Measurements from ENCODE around the gene FAM181B.
A peak's percentile ranks its signal among the peaks of the same experiment; 100 is the strongest.
"Not testable (repeated sequence)": the region's sequence is repeated elsewhere in the genome, so short reads cannot be mapped to it uniquely, and the experiment has no call there.

The FAM181B gene

DNA sequence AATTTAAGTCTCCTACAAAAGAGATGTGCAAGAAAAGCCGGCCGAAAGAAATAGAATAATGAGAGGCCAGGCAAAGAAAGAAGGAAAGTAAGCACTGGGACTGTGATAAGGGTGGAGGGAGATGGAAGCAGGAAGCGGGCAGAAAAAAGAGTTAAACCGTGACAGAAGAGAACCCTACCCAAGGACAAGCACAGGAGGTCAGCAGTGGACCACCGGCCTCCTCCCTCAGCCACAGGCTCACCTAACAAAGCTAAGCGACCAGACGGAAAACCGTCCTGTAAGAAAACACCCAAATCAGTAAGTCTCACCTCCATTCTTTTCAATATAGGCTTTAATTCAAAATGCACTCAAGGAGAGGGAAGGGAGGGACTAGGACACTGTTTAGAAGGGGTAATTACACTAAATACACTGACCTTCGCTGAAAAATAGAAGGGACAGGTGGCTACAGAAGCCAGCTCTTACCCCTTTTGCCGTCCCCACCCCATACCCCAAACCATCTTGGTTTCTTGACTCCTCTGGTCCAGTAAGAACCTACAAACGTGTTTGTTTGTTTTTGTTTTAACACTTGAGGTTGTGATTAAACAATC is 1.9 kb downstream of the FAM181B start:
- DNase-seq: no peak

DNA sequence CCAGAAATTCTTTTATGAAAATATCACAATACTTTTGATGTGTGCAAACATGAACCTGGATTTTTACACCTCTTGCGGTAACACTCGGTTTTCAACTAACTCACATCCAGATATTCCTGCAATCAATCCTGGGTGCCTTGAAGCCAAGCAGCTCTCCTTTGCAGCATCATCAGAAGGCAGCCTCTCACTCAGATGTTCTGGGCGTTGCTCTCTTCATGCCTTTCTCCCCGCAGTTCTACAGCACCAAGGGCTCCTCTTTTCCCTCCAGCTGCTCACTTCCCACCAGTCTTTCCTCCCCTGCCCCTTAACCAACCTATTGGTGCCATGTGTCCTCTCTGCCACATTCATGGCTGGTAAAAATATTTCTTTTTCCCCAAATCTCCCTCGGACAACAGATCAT is 2.9 kb downstream of the FAM181B start:
- no peak for DNase-seq

DNA sequence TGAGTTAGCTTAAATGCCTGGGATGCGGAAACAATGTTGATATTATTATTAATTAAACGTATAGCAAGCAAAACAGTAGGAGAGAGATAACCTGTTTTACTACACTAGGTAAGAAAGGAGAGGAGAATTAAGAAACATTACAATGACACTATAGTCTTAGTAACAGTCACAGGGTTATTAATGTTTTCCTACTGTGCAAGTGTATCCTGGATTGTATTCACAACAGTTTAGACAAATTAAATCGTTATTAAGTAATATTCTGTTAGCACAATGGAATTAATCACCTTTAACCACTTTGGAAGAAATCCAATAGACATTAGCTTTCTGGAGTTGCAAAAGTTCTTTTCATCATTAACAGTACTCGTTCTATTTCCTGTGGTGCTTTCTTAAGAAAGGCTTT is 3.4 kb downstream of the FAM181B start:
- DNase-seq: no peak

DNA sequence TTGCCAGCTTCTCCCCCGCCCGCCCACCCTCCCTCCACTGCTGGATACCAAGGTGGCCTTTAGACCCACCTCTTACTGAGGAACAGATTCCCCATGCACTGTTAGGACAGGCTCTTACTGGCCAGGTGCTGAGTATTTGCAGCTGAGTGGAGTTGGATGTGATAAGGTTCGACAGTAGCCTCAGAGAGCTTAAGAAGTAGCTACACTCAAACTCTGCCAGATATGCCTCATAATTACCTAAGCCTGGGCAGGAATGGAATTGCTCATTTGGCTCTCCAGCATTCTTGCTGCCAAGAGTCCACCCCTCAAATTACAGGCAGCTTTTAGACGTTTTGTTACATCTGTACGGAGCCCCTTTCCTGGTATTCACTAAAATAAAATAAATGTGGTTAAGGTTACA is 9.6 kb downstream of the FAM181B start:
- no peak for DNase-seq

DNA sequence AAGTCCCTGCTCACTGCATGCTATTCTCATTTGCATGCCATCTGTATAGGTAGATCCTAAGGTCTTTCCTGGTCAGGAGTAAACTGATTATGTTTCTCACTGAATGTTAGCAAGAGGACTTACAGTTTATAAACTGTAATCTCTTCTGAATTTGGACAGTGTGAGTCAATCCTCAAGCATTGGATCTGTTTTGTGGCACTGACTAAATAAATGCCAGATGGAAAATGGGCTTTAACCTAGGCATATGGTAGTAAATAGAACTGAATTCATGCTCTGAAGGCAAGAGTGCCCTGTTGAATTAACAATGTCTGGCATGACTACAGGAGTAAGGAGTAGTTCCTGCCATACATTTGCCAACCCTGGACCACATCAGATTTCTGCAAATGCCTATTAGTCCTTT is 11.4 kb downstream of the FAM181B start:
- no peak for DNase-seq

DNA sequence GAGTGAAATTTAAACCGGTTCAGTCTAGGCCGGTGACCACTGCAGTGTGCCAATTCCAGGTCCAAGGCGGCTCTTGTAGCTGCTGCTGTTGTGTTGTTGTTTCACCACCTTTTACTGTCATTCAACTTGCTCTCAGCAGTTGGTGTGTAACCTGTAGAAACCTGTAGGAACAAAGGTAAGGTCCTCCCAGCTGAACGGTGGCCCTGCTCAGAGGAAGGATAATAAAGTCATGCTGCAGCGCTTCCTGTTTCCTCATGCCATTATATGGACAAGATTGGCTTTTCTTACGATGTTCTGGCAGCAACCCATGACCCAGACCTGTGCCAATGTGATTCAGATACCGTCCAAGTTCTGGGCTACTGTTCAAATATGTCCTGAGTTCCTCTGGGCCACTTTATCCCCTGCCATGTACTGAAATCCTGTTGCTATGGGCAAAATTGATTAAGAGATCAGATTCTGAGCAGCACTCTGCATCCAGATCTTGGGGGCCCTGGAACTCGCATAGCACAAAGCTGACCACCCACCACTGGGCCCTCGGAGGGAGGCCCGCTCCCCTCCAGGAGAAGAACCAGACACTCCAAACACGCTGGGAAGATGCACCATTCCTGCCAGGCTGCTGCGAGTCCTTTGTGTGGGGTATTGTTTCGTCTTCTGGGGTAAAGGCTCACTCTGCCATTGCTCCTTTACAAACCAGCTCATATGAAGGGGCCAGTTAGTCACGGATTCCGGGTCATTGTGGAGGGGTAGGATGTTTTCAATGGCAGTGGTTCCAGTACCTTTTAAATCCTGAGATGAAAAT is 13.2 kb downstream of the FAM181B start:
- no peak for DNase-seq

DNA sequence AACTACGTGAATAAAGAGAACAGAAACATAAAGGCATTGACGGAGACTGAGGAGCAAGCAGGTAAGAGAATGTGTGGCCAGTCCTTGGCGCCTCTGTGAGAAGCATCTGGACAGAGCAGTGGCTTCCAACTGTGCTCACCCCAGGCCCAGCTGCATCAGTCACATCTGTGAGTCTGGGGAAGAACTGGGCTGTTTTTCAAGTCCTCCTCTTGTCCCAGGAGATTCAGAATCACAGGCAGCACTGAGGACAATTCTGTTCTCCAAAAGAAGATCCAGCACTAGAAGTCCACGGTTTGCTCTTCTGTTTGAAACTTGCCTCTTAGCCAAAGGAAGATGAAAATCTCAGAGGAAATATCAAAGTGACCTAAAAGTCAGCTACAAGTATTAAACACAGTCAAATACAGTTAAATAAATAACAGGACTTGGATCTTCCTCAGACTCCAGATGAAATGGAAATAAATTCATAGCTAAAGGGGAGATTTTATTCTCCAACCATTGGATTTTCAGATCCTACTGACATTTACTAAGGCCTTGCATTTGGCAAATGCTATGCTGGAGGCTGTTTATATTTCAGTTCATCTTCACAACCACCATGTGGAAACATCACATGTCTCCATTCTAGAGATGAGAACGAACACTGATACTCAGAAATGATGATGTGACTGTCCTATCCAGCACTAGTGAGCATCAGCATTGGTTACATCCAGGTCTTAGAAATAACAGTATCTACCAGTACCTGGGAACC is 14.1 kb downstream of the FAM181B start:
- DNase-seq: no peak

DNA sequence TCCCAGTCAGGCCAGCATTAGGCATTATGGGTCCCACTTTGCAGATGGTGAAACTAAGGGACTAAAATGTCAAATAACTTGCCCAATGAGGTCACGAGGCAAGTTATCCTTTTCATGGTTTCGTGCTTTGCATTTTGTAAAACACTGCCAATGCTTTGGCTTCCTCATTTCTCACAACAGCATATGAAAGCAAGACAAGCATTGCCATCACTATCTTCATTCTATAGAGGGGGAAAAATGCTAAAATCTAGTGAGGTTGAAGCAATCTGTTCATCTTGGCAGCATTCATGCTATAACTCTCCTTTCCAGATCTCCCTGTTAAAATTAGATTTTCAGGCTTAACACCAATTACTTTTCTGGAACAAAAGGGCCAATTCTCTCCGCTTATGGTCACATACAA is 14.8 kb downstream of the FAM181B start:
- DNase-seq: no peak

DNA sequence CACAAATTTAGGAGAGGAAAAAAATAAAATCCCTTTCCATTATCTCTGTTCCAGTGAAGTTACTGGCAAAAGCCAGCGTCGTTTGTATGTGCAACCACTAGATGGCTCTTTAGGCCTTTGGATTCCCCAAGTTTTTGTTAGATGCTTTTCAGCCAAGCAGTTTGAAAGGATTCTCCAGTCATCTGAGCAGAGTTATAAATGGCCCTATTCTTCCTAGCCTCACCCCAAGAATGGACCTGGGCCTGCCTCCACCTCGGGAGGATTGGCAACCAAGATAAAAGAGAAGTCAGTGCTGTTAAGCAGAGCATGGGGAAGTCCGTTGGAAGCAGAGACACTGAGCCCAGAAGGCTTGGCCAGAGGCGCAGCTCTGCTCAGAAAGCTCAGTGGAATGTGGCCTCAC is 15.4 kb downstream of the FAM181B start:
- DNase-seq: peak; percentile 66

DNA sequence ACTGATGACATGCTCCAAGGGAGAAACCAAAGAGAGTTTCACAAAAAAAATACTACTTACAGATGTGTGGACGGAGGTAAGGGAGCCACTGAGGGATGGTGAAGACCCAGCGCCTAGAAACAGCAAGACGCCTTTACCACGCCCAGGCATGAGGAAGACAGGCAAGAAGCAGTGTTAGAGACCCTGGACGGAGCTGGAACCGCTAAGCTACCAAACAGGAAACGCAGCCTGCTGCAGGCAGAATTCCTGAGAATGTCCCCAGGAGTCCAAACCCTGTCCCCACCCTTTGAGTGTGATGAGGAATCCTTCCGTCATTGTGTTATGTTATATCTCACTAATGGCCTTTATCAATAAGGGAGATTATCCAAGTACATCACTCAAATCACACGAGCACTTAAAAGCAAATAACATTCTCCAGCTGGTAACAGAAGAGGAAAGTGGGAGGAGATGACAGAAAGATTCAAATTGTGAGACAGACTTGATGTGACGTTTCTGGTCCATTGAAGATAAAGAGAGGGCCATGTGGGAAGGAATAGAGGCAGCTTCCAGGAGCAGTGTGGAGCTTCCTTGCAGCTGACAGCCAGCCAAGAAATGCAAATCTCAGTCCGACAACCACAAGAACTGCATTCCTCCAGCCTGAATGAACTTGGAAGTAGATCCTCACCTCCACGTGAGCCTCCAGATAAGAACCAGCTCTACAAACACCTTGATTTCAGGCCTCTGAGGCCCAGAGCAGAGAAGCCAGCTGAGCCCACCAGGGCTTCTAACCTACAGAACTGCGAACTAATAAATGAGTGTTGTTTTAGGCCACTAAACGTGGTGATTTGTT is 19.1 kb downstream of the FAM181B start:
- DNase-seq: no peak

DNA sequence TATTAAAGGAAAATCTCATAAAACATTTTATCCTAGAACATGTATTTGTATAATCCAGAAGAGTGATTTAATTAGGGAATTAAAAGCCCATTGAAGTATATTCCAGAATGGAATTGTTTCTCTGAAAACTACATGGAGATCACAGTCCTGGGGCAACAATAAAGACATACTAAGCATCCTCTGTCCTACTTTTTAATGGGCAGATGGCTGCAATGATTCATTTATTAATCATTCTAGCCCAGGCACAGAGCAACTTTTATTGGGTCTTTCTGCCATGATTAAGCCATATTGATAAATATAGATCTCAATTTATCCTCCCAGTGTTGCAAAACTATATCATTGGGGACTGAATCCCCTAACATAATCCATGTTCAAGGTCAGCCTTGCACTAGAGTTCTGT is 22.0 kb downstream of the FAM181B start:
- no peak for DNase-seq

DNA sequence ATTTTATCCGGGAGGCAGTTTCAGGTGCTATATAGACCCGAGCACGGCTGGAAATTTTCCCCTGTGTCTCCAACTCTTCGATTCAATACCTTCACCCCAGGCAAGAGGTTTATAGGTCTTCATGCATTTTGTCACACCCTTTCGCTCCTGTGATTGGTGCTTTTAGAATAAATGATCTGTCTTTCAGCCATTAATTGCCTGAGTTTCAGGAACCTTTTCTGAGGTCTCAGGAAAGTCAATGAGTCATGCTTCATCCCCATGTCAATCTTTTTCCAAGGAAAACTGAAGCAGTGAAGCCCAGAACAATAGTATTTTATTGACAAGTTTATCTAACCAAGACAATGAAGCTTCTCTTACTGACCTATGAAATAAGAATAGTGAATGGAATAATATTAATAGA is 29.9 kb downstream of the FAM181B start:
- DNase-seq: no peak

DNA sequence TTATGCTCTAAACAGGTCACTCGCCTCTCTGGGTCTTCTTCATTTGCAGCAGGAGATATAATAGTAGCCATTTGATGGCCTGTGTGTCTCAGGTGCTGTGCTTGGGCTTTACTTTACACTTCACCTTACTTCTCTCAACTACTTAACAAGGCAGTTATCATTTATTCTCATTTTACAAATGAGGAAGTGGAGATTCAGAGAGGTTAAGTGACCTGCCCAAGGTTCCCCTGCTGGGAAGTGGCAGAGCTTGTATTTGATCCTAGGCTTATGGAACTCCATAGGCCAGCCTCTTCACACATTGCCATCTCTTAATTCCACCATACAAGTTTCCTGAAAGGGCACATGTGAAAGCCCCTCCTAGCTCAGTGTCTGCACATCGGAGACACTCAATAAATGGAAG is 30.4 kb downstream of the FAM181B start:
- no peak for DNase-seq

DNA sequence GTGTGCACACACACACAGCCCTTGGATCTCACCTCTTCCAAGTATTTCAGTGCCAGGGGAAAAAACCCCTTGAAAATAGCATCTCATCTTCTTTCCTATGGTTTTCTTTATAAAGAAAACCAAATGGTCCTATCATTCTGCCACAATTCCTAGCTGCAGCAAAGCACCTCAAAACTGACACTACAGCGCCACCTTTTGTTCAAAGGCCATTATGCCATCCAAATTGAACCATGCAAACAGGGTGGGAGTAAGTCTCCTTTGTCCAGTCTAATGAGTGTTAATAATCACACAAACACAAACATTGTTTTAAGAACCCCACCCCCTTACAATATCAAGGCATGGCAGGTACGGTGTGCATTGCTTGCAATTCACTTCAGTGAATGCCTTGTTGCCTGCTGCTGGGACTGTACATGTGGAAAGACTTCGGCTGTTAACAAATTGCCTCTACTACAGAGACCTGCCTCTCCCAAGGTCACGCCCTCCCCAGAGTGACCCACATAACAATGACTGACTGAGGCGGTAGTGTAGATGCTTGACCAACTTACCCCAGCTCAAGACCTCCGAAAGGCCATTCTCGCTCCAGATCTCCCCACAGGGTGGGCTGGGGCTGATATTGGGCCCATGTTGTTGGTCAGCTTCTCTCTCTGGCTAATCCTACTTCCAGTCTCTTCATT is 31.7 kb downstream of the FAM181B start:
- DNase-seq: no peak

DNA sequence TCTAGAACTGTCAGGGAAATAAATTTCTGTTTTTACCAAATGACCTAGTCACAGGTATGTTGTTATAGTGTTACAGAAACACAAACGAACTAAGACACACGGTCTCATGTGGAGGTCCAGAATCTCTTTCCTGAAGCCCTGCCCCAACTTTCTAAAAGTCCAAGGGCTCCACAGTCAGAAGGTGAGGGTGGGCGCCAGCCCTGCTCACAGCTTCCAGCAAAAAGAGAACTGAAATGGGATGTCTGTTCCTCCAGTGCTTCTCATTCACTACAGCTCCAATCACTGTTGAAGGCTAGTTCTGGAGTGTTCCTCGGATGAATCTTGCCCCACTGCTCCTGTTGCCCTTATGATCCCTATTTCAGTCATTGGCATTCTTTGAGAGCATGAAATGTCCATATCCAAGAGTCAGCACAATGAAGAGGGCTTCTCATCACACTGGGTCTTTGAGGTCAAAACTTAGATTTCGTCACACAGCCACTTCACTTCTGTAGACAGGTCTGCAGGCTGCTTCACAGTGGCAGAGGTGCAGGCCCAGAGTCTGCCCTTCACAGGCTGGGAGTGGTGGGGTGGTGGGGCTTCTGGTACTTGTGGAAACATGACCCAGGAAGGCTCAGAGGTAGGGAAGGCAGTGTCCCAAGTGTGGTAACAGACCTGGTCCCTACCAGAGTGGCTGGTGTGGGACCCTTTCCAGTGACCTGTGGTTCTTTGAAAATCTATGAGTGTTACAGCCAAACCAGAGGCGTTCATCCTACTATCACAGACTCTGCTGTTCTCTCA is 34.9 kb downstream of the FAM181B start:
- DNase-seq: no peak

DNA sequence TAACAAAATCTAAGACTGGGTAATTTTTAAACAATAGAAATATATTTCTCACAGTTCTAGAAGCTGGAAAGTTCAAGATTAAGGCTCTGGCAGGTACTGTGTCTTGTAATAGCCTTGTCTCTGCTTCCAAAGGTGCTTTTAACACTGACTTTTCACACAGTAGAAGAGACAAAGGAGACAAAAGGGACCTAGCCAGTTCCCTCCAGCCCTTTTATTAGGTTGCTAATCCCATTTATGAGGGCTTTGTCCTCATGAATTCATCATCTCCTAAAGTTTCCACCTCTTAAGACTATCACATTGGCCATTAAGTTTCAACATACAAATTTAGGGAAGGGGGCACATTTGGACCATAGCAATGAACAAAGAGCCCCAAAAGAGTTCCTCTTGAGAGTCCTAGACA is 40.7 kb downstream of the FAM181B start:
- no peak for DNase-seq

DNA sequence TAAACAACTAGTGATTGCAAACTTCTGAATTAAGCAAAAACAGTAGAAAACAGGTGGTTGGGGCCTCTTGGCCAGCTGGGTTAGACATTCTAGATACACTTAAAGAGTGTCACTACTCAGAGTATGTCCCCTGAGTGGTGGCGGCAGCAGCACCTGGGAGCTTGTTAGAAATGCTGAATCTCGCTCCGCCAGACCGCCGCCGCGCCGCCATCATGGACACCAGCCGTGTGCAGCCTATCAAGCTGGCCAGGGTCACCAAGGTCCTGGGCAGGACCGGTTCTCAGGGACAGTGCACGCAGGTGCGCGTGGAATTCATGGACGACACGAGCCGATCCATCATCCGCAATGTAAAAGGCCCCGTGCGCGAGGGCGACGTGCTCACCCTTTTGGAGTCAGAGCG is 44.3 kb downstream of the FAM181B start:
- DNase-seq: not testable (repeated sequence)

DNA sequence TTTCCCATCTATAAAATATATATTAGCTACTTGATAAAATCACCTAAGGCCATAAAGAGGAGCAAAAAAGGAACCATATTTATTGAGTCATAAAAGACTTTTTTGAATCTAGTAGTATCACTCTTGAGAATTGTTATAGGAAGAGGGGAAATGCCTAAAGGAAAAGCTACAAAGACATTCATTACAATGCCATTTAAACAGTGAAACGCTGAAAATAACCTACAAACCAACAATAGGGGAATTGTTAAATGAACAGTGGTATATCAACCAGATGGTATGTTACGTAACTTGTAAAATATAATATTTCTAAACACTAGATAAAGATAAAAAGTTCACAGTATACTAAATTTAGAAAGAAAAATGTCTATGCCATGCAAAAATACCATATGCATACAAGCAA is 47.5 kb downstream of the FAM181B start:
- no peak for DNase-seq

DNA sequence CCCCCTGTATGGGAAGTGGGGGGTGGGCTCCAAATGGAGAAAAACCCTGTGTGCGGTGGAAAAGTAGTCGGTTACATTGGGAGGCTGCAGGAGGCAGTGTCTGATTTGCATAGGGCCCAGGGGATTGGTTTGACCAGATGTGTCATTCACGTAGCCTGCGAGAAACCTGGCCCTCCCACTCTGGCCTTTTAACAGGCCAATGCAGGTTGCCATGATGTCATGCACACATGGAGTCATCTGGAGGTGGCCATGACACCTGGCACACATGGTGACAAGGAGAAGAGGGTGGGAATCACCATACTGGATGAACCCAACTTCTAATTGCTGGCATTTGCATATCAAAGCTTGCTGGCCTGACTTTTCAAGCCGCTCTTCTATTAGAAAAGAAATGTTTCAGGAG is 50.6 kb downstream of the FAM181B start:
- DNase-seq: no peak

DNA sequence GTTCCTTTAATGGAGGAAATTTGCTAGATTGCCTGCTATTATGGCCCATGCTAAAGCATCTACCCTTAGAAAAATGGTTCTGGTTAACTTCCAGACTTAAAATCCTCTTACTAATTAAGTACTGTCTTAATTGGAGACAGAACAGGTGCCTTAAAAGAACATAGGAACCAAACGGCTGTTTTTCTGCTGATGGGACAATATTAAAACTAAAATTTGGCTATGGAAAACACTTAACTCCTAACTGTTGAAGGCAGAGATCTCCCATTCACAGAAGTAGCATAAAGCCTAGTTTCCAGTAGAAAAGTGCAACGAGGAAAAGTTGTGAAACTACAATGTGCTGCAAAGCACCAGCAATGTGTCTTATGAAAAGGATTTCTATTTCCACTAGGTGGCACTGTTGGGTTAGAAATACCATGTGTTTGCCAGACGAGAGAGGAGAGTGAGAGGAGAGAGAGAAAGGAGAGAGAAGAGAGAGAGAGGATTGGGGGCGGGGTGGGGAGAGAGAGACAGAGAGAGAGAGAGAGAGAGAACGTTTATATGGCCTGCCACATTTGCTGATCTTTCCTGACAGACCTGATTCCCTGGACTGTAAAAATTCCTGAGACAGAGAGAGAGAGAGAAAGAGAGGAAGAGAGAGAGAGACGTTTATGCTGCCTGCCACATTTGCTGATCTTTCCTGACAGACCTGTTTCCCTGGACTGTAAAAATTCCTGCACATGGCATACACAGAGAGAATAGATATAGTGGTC is 51.5 kb downstream of the FAM181B start:
- DNase-seq: peak; percentile 63

DNA sequence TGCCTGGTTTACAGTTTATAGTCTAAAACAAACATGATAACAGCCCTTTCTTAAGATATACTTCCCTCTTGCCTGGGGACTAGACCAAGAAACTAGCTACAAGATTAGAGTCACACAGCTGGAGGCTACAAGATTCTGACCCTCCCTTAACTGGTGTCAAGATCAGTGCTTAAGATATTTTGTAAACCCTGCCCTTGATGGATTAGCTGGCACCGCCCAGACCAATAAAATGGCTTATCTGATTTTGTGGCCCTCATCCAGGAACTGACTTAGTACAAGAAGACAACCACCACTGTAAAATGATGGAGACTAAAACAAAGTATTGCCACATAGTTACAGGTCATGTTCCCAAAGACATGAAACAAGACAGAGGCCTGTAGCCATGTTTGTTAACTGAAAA is 53.4 kb downstream of the FAM181B start:
- no peak for DNase-seq

All from HCEC 1CT (cell line).